Inflammatory macrophage (primary cell): Measurements from ENCODE around the gene ALDH1A1.

Source experiments
- DNase-seq, 2 donors: peaks; one replicate each; pipeline ENCODE4 v3.0.0-alpha.2; 2020 to 2022

ALDH1A1 gene

DNA sequence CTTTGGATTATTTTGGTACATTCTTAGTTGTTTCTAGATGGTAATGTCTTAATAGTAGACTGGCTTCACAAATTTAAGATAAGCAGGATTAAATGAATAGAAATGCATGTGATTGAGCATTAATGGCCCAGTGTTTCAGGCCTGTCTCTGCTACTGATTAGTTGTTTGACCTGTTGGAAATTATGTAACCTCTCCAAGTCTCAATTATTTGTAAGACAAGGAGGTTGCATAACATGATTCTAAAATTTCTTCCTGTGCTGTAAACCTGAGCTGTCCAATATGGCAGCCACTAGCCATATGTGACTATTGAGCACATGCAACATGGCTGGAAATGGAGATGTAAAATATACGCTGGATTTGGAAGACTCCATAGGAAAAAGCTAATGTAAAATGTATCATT lies 97.5 kb downstream of the ALDH1A1 start:
- no peak for DNase-seq
